Measurements from ENCODE around the gene ZGPAT.

DNA sequence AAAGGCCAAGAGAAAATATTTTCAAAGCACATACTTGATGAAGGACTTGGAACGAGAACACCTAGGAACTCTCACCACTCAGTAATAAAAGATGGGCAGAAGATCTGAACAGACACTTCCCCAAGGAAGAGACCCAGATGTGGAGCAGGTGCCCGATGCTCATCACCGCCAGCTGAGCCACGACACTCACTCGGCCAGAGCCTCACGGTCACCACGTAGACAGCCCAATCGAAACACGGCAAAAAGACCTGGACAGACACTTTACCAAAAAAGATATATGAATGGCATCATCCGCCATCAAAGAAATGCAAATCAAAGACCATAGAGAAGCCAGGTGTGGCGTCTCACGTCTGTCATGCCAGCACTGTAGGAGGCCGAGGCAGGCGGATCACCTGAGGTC, 73.3 kb downstream of the ZGPAT start:
- TF ChIP-seq, protein P1, sequence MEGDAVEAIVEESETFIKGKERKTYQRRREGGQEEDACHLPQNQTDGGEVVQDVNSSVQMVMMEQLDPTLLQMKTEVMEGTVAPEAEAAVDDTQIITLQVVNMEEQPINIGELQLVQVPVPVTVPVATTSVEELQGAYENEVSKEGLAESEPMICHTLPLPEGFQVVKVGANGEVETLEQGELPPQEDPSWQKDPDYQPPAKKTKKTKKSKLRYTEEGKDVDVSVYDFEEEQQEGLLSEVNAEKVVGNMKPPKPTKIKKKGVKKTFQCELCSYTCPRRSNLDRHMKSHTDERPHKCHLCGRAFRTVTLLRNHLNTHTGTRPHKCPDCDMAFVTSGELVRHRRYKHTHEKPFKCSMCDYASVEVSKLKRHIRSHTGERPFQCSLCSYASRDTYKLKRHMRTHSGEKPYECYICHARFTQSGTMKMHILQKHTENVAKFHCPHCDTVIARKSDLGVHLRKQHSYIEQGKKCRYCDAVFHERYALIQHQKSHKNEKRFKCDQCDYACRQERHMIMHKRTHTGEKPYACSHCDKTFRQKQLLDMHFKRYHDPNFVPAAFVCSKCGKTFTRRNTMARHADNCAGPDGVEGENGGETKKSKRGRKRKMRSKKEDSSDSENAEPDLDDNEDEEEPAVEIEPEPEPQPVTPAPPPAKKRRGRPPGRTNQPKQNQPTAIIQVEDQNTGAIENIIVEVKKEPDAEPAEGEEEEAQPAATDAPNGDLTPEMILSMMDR (IDR thresholded peaks at IDR 0.05; ENCODE audit: low read depth, low read length, poor library complexity, severe bottlenecking): no peak
- TF ChIP-seq EZH2phosphoT487 (IDR thresholded peaks at IDR 0.05; ENCODE audit: borderline replicate concordance, low read length): no peak

All from DOHH2 (cell line).